HG03520 (cell line): Measurements from ENCODE around the gene FBLN2.

ENCODE experiments used
- ATAC-seq: cut with Tn5 transposase; IDR thresholded peaks from one replicate; pipeline ENCODE4 v1.9.1; 2021; ENCODE audit warnings: mild to moderate bottlenecking, moderate library complexity; ENCODE audit not compliant: unreplicated experiment

FBLN2 gene

DNA sequence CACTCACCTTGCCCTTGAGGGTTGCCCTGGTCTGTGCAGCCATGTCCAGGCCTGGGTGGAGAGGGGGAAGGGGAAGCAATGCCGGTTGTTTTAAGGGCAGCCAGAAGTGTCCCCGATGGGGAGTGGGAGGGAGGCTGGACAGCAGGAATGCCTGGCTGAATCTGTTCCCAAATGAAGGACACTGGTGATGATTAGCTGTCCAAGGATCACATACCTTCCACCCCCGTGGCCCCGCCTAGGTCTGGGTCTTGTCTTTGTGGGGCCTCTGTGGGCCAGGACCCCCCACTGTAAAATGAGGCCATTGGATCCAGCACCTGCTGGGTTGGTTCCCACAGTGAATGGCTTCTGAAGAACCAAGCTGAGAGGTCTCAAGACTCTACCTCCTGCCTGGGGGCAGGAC is 71.4 kb downstream of the FBLN2 start:
- ATAC-seq = no peak

DNA sequence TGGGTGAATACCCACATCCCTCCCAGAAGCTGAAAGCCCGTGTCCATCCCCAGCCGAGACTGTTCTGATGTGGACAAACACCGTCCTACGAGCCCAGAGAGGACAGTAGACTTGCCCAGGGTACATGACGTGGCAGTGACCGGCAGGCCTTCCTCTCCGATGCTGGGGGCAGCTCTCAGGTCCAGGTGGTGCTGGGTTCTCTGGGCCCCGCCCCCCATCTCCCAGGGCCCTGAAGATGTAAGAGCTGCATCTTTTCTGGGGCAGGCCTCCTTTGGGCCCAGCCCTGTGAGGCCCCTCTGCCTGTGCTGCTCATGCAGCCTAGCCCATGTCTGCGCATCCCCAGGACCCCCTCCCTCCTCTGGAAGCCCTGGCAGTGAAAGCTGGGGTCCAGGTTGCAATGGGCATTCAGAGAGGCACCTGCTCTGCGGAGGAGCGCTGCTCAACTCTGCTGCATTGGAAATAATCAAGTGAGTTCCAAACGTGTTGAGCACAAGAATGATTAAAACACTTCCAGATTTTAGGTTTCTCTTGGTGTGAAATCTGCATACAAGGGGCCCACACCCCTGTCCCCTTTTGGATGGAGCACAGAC is 71.9 kb downstream of the FBLN2 start:
- no peak for ATAC-seq

- ATAC-seq = no peak
These were observed 72.7 kb downstream of the FBLN2 start for GRCh38 chr3:13621381-13622221.

DNA sequence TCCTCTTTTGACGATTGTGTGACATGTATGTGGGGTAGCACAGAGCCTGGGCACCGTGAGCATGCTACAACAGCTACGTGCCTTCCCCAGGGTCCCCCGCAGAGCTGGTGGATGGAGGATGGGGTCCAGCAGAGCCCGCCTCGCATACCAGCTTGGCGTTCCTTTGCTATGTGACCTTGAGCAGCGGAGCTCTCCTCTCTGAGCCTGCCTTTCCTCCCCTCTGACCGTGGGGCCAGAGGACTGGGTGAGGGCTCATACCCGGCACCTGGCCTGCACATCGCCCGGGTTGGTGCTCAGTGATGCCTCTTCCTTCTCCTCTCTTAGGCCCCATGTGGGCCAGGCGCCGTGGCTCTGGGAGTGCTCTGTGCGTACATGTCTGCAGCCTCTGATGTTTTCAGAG is 73.4 kb downstream of the FBLN2 start:
- ATAC-seq = no peak

GRCh38 chr3:13623101-13623654 is 74.3 kb downstream of the FBLN2 start:
- ATAC-seq = no peak

DNA sequence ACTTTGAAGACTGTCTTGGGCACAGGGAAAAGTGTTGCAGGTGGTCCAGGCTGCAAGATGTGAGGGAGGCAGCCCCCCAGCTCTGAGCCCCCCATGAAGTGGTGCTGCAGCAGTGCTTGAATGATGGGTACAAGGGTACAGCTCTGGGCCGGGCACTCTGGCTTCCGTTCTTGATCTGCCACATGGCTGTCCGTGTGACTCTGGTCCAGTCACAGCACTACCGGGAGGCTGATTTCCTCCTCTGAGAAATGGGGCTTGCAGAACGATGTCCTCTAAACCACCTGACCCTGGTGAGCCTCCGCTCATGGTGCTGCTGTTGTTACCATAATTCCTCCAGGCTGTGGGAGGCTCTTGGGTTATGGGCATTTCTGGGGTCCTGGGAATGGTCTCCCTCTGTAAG is 75.1 kb downstream of the FBLN2 start:
- ATAC-seq = no peak

DNA sequence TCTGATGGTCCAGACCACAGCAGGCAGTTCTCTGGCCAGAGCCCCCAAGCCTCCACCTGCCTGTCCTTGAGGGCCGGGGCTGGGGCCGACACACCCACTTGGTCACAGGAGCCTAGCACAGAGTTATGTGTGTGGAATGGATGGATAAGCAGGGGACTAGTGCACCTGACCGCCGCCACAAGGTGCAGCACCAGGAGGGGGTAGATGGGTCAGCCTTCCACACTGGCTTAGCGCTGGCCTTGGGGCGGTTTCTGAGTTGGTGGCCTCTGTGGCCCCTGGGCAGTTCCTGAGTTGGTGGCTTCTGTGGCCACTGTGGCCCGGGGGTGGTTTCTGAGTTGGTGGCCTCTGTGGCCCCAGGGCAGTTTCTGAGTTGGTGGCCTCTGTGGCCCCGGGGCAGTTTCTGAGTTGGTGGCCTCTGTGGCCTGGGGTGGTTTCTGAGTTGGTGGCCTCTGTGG is 75.8 kb downstream of the FBLN2 start:
- no peak for ATAC-seq

DNA sequence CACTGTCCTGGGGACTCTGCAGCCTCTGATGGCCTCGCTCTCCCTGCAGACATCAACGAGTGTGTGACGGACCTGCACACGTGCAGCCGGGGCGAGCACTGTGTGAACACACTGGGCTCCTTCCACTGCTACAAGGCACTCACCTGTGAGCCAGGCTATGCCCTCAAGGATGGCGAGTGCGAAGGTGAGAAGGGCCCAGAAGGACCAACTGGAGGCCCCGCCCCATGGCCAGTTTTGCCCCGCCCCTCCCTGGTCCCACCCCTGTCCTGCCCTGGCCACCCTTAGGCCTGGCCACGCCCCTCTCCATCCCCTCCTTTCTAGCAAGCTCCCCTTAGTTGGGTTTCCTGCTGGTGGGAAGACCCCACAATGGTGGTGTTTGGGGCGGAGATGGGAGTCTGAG is 77.5 kb downstream of the FBLN2 start:
- no peak for ATAC-seq

GRCh38 chr3:13626915-13627460 is 78.1 kb downstream of the FBLN2 start:
- ATAC-seq = no peak

DNA sequence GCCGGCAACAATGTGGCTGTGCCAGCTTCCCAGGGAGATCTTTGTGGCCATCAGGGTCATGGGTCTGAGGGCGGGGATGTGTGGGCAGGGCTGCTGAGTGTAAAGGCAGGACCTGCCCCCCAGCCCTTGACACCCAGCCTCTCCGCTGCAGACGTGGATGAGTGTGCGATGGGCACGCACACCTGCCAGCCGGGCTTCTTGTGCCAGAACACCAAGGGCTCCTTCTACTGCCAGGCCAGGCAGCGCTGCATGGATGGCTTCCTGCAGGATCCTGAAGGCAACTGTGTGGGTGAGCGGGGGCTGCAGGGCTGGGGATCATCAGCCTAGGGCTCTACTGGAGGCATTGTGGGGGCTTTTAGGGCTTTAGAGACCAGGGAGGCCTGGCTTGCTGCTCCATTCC is 78.8 kb downstream of the FBLN2 start:
- no peak for ATAC-seq

- no peak for ATAC-seq
These were observed 79.5 kb downstream of the FBLN2 start for GRCh38 chr3:13628432-13628831.

GRCh38 chr3:13628841-13629551 is 80.1 kb downstream of the FBLN2 start:
- ATAC-seq = no peak

GRCh38 chr3:13629644-13630043 is 80.7 kb downstream of the FBLN2 start:
- ATAC-seq = no peak

DNA sequence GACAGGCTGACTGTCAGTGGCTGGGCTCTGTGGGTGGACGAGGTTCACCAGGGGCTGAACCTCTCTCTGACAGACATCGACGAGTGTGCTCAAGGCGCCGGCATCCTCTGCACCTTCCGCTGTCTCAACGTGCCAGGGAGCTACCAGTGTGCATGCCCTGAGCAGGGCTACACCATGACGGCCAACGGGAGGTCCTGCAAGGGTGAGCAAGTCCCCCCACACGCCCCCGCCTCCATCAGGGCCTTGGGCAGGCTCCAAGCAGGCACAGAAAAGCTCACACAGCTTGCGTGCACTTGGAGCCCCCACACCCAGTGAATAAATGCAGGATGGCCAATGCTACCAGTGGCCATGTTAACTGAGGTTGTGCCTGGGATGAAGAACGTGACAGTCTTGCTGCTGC is 82.3 kb downstream of the FBLN2 start:
- no peak for ATAC-seq

- ATAC-seq = no peak
These were observed 84.3 kb downstream of the FBLN2 start for GRCh38 chr3:13633176-13633575.

- no peak for ATAC-seq
These were observed 85.2 kb downstream of the FBLN2 start for GRCh38 chr3:13634151-13634550.

- no peak for ATAC-seq
These were observed 85.7 kb downstream of the FBLN2 start for GRCh38 chr3:13634615-13635014.

DNA sequence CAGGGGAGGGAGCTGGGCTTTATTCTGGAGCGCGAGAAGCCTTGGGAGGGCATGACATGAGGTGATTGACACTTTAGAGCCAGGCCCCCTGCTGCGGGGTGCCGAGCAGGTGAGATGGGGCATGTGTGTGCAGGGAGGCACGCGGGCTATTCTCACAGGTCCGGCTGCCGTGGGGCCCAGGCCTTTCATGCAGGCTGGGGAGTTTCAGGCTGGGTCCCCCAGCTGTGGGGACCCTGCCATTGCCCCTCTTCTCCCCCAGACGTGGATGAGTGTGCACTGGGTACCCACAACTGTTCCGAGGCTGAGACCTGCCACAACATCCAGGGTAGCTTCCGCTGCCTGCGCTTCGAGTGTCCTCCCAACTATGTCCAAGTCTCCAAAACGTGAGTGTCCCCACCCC is 87.3 kb downstream of the FBLN2 start:
- ATAC-seq = no peak

DNA sequence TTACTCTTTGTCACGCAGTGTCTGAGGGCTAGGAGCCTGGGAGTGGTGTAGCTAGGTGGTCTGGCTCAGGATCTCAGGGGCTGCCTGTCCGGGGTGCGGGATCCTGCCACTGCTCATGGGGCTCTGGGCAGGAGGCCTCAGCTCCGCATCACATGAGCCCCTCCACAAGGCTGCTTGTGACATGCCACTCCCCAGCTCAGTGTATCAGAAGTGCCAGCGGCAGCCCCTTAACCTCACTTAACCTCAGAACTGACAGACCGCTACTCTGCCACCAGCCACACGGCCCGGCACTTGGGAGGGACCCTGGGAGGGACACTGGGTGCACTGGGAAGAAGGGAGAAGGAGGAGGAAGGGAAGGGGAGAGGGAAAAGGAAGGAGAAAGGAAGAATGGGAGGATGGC is 87.9 kb downstream of the FBLN2 start:
- ATAC-seq = no peak

DNA sequence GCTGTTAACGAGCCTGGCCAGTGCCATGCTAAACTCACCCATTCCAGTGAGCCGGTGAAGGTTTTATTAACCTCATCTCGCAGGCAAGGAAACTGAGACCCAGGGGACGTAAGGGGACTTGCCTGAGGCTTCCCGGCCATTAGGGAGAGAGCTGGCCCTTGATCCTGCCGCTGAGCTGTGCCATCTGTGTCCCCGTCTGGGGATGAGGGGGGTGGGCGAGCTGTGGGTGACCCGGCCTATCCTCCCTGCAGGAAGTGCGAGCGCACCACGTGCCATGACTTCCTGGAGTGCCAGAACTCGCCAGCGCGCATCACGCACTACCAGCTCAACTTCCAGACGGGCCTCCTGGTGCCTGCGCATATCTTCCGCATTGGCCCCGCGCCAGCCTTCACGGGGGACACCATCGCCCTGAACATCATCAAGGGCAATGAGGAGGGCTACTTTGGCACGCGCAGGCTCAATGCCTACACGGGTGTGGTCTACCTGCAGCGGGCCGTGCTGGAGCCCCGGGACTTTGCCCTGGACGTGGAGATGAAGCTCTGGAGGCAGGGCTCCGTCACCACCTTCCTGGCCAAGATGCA is 88.5 kb downstream of the FBLN2 start:
- ATAC-seq = no peak

DNA sequence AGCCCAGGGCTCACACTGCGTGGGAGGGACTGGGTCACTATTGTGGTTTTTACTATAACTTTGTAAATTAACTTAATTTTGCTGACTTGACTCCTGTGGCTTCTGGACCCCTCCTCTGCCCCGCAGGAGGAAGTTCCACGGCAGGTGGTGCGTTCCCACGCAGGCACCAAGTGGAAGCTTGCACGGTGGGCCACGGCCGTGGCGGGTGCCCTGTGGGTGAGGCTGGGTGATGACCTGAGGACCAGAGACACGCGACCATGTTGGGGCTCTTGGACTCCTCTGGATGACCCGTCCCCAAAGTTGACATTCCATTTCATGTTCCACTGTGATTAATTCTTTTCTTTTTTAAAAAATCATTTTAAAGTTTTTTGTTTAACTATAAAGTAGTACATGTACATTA is 89.0 kb downstream of the FBLN2 start:
- ATAC-seq = no peak
